ENCODE results near the gene PCDHGA9.
A peak's percentile ranks its signal among the peaks of the same experiment; 100 is the strongest.
"Not testable (repeated sequence)": the region's sequence is repeated elsewhere in the genome, so short reads cannot be mapped to it uniquely, and the experiment has no call there.

The PCDHGA9 gene

GRCh38 chr5:141384471-141385267, 17.9 kb upstream of the PCDHGA9 start:
- no peak for DNase-seq (ENCODE audit: low spot score)

DNA sequence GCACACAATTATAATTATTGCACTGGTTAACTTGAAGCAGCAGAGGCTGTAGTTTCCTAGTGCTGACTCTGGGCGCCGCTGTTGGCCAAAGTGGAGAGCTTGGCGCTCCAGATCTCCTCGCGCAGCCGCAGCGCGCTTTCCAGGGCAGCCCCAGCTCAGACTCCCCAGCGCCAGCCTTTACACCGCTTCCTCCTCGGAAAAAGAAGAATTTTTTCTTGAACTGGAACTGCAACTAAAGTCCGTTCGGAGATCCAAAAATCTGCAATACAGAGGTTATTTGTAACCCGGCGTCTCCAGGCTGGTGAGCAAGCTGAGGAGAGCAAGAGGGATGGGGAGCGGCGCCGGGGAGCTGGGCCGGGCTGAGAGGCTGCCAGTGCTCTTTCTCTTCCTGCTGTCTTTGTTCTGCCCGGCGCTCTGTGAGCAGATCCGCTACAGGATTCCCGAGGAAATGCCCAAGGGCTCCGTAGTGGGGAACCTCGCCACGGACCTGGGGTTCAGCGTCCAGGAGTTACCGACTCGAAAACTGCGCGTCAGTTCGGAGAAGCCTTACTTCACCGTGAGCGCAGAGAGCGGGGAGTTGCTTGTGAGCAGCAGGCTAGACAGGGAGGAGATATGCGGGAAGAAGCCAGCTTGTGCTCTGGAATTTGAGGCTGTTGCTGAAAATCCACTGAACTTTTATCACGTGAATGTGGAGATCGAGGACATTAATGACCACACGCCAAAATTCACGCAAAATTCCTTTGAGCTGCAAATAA, 14.8 kb upstream of the PCDHGA9 start, which contains the start of gene PCDHGB4:
Gene PCDHGB4 (plus strand): TSS at position 142 of the 755 bp plus-strand sequence. CDS start 187 bp downstream, at position 329.
- not testable (repeated sequence) for DNase-seq (ENCODE audit: low spot score)

GRCh38 chr5:141388661-141389060, 13.9 kb upstream of the PCDHGA9 start:
- DNase-seq (ENCODE audit: low spot score): no peak

DNA sequence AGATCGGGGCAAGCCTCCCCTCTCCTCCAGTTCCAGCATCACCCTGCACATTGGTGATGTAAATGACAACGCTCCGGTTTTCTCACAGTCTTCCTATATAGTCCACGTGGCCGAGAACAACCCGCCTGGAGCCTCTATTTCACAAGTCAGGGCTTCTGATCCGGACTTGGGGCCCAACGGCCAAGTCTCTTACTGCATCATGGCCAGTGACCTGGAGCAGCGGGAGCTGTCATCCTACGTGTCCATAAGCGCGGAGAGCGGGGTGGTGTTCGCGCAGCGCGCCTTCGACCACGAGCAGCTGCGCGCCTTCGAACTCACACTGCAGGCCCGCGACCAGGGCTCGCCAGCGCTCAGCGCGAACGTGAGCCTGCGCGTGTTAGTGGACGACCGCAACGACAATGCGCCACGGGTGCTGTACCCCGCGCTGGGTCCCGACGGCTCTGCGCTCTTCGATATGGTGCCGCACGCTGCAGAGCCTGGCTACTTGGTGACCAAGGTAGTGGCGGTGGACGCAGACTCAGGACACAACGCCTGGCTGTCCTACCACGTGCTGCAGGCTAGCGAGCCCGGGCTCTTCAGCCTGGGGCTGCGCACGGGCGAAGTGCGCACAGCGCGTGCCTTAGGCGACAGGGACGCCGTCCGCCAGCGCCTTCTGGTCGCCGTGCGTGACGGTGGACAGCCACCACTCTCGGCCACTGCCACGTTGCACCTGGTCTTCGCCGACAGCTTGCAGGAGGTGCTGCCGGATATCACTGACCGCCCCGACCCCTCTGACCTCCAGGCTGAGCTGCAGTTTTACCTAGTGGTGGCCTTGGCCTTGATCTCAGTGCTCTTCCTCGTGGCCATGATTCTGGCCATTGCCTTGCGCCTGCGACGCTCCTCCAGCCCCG, 13.2 kb upstream of the PCDHGA9 start:
- DNase-seq (ENCODE audit: low spot score): no peak

- no peak for DNase-seq (ENCODE audit: low spot score)
Observed at GRCh38 chr5:141392429-141393198, 10.0 kb upstream of the PCDHGA9 start, which contains the start of gene PCDHGA8. TSS of gene PCDHGA8 (plus strand) at chr5:141392633. CDS start at chr5:141392814, 181 bp downstream.

- no peak for DNase-seq (ENCODE audit: low spot score)
Observed at GRCh38 chr5:141393267-141393666, 9.3 kb upstream of the PCDHGA9 start.

DNA sequence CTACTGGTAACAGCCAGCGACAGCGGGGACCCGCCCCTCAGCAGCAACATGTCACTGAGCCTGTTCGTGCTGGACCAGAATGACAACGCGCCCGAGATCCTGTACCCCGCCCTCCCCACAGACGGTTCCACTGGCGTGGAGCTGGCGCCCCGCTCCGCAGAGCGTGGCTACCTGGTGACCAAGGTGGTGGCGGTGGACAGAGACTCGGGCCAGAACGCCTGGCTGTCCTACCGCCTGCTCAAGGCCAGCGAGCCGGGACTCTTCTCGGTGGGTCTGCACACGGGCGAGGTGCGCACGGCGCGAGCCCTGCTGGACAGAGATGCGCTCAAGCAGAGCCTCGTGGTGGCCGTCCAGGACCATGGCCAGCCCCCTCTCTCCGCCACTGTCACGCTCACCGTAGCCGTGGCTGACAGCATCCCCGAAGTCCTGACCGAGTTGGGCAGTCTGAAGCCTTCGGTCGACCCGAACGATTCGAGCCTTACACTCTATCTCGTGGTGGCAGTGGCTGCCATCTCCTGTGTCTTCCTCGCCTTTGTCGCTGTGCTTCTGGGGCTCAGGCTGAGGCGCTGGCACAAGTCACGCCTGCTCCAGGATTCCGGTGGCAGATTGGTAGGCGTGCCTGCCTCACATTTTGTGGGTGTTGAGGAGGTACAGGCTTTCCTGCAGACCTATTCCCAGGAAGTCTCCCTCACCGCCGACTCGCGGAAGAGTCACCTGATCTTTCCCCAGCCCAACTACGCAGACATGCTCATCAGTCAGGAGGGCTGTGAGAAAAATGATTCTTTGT, 8.0 kb upstream of the PCDHGA9 start:
- DNase-seq (ENCODE audit: low spot score): not testable (repeated sequence)

DNA sequence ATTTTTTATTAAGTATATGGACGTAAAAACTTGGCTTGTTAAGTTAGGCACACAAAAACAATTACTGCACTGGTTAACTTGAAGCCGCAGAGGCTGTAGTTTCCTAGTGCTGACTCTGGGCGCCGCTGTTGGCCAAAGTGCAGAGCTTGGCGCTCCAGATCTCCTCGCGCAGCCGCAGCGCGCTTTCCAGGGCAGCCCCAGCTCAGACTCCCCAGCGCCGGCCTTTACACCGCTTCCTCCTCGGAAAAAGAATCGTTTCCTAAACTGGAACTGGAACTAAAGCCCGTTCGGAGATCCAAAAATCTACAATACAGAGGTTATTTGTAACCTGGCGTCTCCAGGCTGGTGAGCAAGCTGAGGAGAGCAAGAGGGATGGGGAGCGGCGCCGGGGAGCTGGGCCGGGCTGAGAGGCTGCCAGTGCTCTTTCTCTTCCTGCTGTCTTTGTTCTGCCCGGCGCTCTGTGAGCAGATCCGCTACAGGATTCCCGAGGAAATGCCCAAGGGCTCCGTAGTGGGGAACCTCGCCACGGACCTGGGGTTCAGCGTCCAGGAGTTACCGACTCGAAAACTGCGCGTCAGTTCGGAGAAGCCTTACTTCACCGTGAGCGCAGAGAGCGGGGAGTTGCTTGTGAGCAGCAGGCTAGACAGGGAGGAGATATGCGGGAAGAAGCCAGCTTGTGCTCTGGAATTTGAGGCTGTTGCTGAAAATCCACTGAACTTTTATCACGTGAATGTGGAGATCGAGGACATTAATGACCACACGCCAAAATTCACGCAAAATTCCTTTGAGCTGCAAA, 4.6 kb upstream of the PCDHGA9 start, which contains the start of gene PCDHGB5:
Gene PCDHGB5 (plus strand): TSS at position 192 of the 796 bp plus-strand sequence. CDS start 181 bp downstream, at position 373.
- not testable (repeated sequence) for DNase-seq (ENCODE audit: low spot score)

DNA sequence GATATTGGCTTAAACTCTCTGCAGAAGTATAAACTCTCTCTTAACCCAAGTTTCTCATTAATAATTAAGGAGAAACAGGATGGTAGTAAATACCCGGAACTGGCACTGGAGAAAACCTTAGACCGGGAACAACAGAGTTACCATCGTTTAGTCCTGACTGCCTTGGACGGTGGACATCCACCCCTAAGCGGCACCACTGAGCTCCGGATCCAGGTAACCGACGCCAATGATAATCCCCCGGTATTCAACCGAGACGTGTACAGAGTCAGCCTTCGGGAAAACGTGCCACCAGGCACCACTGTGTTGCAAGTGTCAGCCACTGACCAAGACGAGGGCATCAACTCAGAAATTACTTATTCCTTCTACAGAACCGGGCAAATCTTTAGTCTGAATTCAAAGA, 4.0 kb upstream of the PCDHGA9 start:
- DNase-seq (ENCODE audit: low spot score): no peak

GRCh38 chr5:141399555-141400258, 2.9 kb upstream of the PCDHGA9 start:
- no peak for DNase-seq (ENCODE audit: low spot score)

DNA sequence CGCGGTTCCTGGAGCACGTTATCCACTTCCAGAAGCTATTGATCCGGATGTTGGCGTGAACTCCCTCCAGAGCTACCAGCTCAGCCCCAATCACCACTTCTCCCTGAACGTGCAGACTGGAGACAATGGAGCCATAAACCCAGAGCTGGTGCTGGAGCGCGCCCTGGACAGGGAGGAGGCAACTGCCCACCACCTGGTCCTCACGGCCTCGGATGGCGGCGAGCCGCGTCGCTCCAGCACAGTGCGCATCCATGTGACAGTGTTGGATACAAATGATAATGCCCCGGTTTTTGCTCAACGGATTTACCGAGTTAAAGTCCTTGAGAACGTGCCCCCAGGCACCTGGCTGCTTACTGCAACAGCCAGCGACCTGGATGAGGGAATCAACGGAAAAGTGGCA, 809 bp downstream of the PCDHGA9 start:
- no peak for DNase-seq (ENCODE audit: low spot score)

- DNase-seq (ENCODE audit: low spot score): not testable (repeated sequence)
Observed at GRCh38 chr5:141407790-141408505, 5.4 kb downstream of the PCDHGA9 start, which contains the start of gene PCDHGB6. TSS of gene PCDHGB6 (plus strand) at chr5:141408021. CDS start at chr5:141408203, 182 bp downstream.

- no peak for DNase-seq (ENCODE audit: low spot score)
Observed at GRCh38 chr5:141409598-141410306, 7.2 kb downstream of the PCDHGA9 start.

- no peak for DNase-seq (ENCODE audit: low spot score)
Observed at GRCh38 chr5:141411575-141411974, 9.0 kb downstream of the PCDHGA9 start.

- DNase-seq (ENCODE audit: low spot score): peak; percentile 9
Observed at GRCh38 chr5:141412854-141413539, 10.4 kb downstream of the PCDHGA9 start, which contains the start of gene PCDHGA10. TSS of gene PCDHGA10 (plus strand) at chr5:141412987. CDS start at chr5:141413176, 189 bp downstream.

- no peak for DNase-seq (ENCODE audit: low spot score)
Observed at GRCh38 chr5:141413540-141414069, 11.0 kb downstream of the PCDHGA9 start.
